Measurements from ENCODE around the gene CACNA2D2. TPM values are rescaled to one million over a fixed set of nuclear protein-coding genes. Genes with fewer than 3 reads are reported as not detected.

CACNA2D2 gene
- total and polyA plus RNA-seq, 2 of the 13 experiments (the other 11 are each of a cell fraction or from before 2014, with no cell fraction given): not detected

DNA sequence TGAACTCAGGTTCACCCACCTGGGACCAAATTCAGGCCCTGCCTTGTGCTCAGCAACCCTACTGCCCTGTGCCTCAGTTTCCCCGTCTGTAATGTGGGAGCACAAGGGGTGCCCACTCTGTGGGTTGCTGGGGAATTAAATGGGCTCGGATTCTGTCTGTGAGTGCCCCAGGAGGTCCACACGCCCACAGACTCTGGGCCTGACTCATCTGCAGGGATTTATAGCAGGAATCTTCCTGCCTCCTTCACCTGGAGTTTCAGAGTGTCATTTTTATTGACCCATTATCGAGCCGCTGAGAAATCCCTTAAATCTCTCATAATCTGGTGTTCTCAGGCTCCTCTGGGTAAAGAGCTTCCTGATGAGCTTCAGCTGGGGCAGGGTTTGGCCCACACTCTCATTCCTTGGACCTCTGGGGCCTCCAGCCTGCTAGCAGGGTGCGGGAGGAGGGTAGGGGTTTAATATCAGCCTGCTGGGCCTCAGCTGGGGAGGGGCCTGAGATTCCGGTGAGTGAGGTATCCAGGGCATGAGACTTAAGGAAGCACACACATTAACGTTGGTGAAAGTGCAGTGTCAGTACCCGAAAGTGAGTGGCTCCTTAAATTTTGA is 47.7 kb upstream of the CACNA2D2 start:
- DNase-seq (ENCODE audit: low spot score): no peak
- no peak overlapping the region for H3K27ac ChIP-seq (ENCODE audit: extremely low read length, insufficient read depth, low read length)
- peaks cover 2 to 25% of the 10 kb centered on the region in 2 experiments; a peak in 3 of 5 replicates for H3K27me3 ChIP-seq (ENCODE audit: control insufficient read depth in 1 of 2, insufficient read depth in 2 of 2, low read length in 2 of 2)
- no peak for ATAC-seq
- 3% methylated on average over 6 of the region's 9 CpGs for WGBS (ENCODE audit: low lambda C conversion rate)
- no peak for TF ChIP-seq SNRNP70 (IDR thresholded peaks at IDR 0.05; ENCODE audit: low read depth, low read length)
- TF ChIP-seq ZBTB1 (CRISPR knock-in tag; IDR thresholded peaks at IDR 0.05; ENCODE audit: borderline replicate concordance): no peak
- TF ChIP-seq ZNF781 (CRISPR knock-in tag; IDR thresholded peaks at IDR 0.05; ENCODE audit: borderline replicate concordance, not compliant biosample characterization): no peak
- TF ChIP-seq, protein P1, sequence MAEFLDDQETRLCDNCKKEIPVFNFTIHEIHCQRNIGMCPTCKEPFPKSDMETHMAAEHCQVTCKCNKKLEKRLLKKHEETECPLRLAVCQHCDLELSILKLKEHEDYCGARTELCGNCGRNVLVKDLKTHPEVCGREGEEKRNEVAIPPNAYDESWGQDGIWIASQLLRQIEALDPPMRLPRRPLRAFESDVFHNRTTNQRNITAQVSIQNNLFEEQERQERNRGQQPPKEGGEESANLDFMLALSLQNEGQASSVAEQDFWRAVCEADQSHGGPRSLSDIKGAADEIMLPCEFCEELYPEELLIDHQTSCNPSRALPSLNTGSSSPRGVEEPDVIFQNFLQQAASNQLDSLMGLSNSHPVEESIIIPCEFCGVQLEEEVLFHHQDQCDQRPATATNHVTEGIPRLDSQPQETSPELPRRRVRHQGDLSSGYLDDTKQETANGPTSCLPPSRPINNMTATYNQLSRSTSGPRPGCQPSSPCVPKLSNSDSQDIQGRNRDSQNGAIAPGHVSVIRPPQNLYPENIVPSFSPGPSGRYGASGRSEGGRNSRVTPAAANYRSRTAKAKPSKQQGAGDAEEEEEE (CRISPR knock-in tag; IDR thresholded peaks at IDR 0.05; ENCODE audit: borderline replicate concordance): no peak
- no peak for TF ChIP-seq SALL2 (CRISPR knock-in tag; IDR thresholded peaks at IDR 0.05)
- TF ChIP-seq, protein P2, sequence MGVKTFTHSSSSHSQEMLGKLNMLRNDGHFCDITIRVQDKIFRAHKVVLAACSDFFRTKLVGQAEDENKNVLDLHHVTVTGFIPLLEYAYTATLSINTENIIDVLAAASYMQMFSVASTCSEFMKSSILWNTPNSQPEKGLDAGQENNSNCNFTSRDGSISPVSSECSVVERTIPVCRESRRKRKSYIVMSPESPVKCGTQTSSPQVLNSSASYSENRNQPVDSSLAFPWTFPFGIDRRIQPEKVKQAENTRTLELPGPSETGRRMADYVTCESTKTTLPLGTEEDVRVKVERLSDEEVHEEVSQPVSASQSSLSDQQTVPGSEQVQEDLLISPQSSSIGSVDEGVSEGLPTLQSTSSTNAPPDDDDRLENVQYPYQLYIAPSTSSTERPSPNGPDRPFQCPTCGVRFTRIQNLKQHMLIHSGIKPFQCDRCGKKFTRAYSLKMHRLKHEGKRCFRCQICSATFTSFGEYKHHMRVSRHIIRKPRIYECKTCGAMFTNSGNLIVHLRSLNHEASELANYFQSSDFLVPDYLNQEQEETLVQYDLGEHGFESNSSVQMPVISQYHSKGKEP (CRISPR knock-in tag; IDR thresholded peaks at IDR 0.05): no peak
- no peak for TF ChIP-seq TSC22D2 (CRISPR knock-in tag; IDR thresholded peaks at IDR 0.05; ENCODE audit: borderline replicate concordance)
- TF ChIP-seq HDAC6 (IDR thresholded peaks at IDR 0.05; ENCODE audit: low read depth, low read length): no peak
- no peak for TF ChIP-seq STAT5B (CRISPR knock-in tag; IDR thresholded peaks at IDR 0.05)
- no peak for TF ChIP-seq TBX3 (IDR thresholded peaks at IDR 0.05; ENCODE audit: borderline replicate concordance)
- no peak for TF ChIP-seq HHEX (CRISPR knock-in tag; IDR thresholded peaks at IDR 0.05)
- H2AFZ ChIP-seq (ENCODE audit: low read length): no peak overlapping the region
- H3K4me3 ChIP-seq (replicated peaks in 1 of 3; ENCODE audit: insufficient read depth in 1 of 3, low read depth in 2 of 3, low read length in 3 of 3): no peak overlapping the region
- FAIRE-seq: no peak
- no TSS peak for BruUV-seq (replicated peaks)
- no peaks in the 10 kb centered on the region for H3K36me3 ChIP-seq (replicated peaks in 1 of 2; ENCODE audit: control insufficient read depth in 1 of 2, insufficient read depth in 2 of 2, low read length in 2 of 2)
- H4K20me1 ChIP-seq (ENCODE audit: insufficient read depth, low read length): peaks cover 2% of the 10 kb centered on the region; the same call in 1 of the 2 replicates
- H3K9ac ChIP-seq (ENCODE audit: insufficient read depth, low read depth, low read length): no peak overlapping the region
- ChIA-PET POLR2A (no interaction called here), CTCF (ENCODE audit: low intra/inter-chr PET ratio, low total read pairs) (interaction anchor here (1.1 kb wide), 1 partner anchor 115 kb away, joined by 3 read pairs; no protein-coding TSS in a partner anchor)
- intact Hi-C loops (cut with micrococcal nuclease; ENCODE audit: unreplicated experiment): no loop called here
- no peaks in the 10 kb centered on the region for H3K79me2 ChIP-seq (ENCODE audit: insufficient read depth, low read length)
- no peak overlapping the region for H3K4me2 ChIP-seq (ENCODE audit: low read depth, low read length)
- no peaks in the 10 kb centered on the region for H3K9me3 ChIP-seq (ENCODE audit: low read length)
- in situ Hi-C loops (cut with HindIII; ENCODE audit: extremely low pct_ligation_motif_present, low pct_unique_long_range_greater_than_20kb): no loop called here
- no peaks in the 10 kb centered on the region; the same call in 1 of the 2 replicates for H3K4me1 ChIP-seq (ENCODE audit: insufficient read depth, low read length)

Data from HepG2 (cell line).